GM20431 (cell line): ENCODE data around the gene GHRL.

ENCODE experiments used
- in situ Hi-C: fragments of 300-500 bp; cut with MseI, MboI; formaldehyde crosslinking; loops from one replicate; pipeline ENCODE4 v1.15.0; 2020; ENCODE audit warnings: low sequenced_read_pairs; ENCODE audit not compliant: unreplicated experiment

The GHRL gene

GRCh38 chr3:10292505-10293419, at the start of gene GHRL:
GHRL (minus strand) TSS chr3:10292947; CDS start chr3:10290180, 2,767 bp downstream.
- in situ Hi-C loops: no loop called here

GRCh38 chr3:10341901-10342398, 49.2 kb upstream of the GHRL start:
- in situ Hi-C loops: no loop called here

GRCh38 chr3:10340476-10340875, 47.7 kb upstream of the GHRL start:
- in situ Hi-C loops: no loop called here

DNA sequence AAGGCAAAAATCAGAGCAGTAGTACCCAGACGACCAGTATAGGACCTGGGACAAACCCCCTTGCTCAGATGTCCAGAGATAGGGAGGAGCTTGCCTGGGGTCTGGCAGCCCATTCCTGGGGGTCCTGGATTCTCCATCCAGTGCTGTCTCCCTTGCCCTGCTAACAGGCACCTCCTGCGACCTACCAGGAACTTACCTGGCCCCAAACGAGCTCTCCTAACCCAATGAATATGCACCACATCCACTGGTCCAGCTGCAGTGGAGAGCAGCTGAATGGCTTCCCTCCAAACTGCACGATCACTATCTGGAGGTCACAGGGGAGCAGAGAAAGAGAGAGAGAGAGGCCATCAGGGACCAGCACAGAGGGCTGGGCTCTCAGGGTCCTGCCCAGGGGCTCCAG, 47.3 kb upstream of the GHRL start:
- in situ Hi-C loops: no loop called here

DNA sequence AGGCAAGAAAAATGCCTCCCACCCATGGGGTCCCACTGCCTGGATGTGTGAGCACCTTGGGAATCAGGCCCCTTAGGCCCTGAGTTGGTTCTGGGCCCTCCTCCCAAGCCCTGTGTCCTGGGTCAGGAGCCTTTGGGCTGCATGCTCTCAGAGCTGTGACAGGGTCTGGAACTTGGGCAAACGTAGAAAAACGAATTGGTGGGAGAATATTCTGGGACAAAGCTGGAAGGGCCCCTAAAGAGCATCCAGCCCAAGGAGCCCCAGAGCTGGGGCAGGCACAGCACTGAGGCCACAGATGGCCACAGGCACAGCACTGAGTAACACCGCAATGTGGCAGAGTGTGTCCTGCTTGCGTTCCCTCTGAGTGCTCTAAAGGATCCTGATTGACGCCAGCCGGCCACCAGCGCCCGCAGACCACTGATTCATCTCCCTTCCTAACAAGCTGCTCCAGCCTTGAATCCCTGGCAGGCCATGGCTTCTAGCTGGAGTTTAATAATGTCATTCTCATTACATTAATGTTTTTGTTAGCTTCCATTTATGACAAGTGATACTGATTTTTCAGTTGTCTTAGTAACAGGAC, 46.7 kb upstream of the GHRL start:
- in situ Hi-C loops: no loop called here

- in situ Hi-C loops: no loop called here
These were observed 46.0 kb upstream of the GHRL start for GRCh38 chr3:10338591-10339353.

GRCh38 chr3:10338164-10338470, 45.4 kb upstream of the GHRL start:
- in situ Hi-C loops: no loop called here

DNA sequence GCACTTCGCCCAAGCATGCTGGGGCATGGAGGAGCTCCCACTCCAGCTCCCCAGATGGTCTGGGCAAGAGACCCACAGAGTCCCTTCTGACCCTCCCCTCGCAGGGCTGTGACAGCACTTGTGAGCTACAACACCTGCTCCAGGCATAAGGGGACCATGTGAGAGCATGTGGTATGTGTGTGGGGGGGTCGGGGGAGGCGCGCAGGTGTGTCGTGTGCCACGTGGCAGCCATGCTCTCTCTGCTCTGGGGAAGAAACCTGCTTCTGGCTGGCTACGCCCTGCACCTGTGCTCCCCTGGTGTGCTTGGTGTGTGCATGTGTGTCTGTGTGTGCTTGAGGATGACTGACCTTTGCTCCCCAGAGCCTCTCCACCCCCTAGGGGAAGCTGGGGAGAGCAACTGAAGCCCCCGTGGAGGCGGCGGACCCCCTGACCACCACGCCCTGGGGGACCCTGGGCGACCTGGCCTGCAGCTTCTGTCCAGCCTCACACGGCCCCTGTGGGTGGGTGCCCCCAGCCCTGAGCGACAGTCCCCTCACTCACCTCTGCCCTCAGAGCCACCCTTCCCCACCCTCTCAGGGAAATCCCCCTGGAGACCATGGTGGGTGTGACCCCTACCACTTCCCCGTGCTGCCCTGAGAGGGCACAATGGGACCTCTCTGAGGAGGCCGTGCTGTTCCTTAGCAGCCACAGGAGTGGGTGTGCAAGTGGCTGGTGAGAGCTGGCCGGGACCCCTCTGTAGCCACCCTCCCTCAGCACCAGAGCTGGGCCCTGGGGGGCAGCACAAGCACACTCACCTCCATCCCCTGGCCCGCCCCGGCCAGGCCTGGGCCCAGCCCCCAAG, 44.8 kb upstream of the GHRL start:
- in situ Hi-C loops: no loop called here

GRCh38 chr3:10336761-10337160, 44.0 kb upstream of the GHRL start:
- in situ Hi-C loops: no loop called here

- in situ Hi-C loops: no loop called here
These were observed 43.3 kb upstream of the GHRL start for GRCh38 chr3:10335871-10336622.

DNA sequence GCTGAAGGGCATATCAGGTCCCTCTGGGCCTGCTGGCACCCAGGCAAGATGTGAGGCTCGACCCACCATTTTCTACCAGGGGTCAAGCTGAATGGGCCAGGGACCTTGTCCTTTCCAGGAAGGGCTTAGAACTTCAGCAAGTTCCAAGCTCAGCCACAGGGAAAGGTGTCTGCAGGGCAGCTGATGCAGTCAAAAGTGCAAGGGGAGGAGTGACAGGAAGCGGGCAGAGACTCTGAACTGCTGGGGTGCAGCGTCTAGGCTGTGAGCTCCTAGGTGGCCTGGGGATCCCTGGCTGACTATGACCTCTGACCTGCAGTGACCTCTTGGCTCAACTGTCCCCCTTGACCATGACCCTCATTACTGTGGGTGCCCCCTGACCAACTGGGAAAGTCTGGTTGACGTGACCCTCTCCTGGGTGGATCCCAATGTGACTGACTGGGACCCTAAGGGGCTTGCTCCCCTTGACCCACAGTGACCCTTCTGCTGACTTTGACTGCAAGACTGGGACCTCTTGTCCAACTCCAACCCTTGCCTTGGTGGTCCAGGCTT, 42.5 kb upstream of the GHRL start:
- in situ Hi-C loops: no loop called here

DNA sequence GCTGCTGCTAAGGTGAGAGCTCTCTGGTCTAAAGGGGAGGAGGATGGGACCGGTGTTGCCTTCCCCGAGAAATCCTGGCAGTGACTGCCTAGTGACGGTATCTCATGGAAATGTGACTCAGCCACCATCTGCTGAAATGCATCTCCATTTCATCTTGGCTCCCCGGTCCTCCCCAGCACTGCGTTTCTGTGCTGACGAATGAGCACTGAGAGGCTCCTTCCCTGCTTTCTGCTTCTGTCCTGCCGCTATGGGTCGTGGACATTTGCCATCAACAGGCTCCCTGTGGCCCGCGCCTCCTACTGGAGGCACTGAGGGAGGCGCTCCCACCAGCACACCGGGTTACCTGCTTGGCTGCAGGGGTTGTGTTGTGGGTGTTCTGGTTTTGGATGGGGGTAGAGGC, 41.7 kb upstream of the GHRL start:
- in situ Hi-C loops: no loop called here

GRCh38 chr3:10334042-10334441, 41.3 kb upstream of the GHRL start:
- in situ Hi-C loops: no loop called here

DNA sequence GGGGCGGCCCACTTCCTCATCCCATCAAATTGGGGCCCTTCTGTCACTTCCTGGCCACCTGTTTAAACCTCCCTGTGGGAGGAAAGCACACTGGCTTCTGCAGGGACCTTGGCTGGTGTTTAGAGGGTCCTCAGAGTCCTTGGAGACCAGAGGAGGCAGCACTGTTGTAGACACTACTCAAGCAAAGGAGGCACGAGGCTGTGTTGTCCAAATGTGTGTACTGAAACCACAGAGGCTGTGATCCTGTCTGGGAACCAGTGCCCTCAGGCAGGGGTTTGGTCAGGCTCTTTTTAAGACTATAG, 40.6 kb upstream of the GHRL start:
- in situ Hi-C loops: no loop called here

DNA sequence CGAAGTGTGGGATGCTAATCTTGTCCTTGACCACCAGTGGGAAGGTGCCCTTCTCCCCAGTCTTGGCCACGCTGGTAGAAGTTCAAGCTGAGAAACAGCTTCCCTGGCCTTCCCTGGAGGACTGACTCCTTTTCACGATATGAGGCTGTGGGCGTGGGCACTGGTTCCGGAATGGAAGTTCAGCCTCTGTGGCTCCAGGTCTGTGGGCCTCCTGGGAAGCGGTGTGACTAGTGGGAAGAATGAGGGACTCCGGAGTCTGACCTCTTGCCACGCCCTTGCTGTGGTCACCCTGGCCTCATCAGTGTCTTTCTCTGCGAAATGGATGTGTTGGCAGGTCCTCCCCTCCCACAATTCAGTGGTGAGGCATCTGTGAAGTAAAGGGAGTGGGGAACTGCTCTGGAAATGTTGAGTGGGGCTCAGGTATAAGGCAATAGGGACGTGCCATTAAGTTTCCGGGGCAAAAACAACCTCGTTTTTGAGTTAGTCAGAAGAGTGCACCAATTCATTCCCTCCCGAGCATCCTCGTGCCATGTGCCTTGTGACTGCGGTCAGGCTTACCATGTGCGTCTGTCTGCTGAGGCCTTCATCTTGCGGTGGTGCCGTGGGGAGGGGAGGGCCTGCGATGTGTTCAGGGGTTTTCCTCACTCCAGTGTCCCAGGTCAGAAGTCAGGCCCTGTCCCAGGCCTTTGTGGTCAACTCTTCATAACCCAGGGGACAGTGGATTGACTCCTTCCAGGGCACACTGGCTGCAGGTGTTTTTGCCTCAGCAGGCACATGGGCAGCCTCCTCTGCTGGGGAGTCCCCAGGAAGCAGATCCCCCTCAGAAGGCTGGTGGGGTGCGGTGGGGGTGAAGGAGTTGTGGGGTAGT, 40.0 kb upstream of the GHRL start:
- in situ Hi-C loops: no loop called here

DNA sequence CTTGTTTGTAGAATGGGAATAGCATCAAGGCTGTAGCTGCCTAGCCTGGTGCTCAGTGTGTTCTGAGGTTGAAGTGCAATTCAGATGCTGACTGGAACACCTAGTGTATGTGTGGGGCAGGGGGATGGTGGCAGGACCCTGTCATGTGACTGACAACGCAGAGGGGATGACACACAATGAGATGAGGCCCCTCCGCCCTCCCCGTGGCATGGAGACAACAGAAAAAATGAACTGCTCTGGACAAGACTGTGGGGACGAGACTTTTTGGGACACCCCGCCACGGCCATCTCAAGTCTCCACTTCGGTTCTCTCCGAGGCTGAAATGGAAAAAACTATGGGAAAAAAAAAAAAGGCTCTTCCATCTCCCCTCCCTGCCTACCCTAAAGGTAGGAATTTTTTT, 38.6 kb upstream of the GHRL start:
- in situ Hi-C loops: no loop called here

- in situ Hi-C loops: no loop called here
These were observed 37.6 kb upstream of the GHRL start for GRCh38 chr3:10330319-10330718.

DNA sequence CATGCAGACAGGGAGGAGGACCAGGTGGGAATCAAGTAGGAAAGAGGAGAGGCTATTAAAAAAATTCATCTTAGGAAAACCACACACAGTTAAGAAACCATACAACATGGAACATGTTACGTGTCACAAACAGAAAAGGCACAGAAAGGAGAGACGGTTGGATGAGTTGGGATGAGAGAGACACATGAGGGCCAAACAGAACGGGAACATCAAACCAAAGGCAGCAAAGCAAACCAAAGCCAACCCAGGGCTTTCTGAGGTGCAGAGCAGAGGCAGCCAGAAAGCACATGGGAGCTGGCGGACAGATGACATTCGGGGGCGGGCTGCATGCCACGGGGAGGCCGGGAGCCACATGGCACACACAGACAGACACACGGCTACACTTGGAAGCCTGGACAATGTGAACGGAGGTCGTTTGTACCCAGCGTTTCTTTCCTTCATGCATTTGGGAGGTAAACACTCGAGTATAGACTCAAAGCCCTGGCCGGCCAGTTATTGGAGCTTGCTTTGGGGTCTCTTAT, 36.8 kb upstream of the GHRL start:
- in situ Hi-C loops: no loop called here
